GM23248 (cell line): ENCODE data around the gene N4BP2. TPM values are rescaled to one million over a fixed set of nuclear protein-coding genes. Genes with fewer than 3 reads are reported as not detected.

Source experiments
- DNase-seq: peaks from one replicate; pipeline ENCODE4 v3.0.0-alpha.2; 2015
- H2AFZ ChIP-seq: fragments of 200-600 bp; sonication (generic); 2 replicates; pipeline ENCODE4 v1.6.1; 2016; ENCODE audit warnings: antibody characterized with exemption
- H3F3A ChIP-seq: fragments of 200-600 bp; sonication (generic); 2 replicates; pipeline ENCODE4 v1.6.1; 2016; ENCODE audit warnings: mild to moderate bottlenecking, antibody characterized with exemption, mixed run types; ENCODE audit not compliant: insufficient read depth
- H3K27ac ChIP-seq: fragments of 200-600 bp; sonication (generic); 2 replicates; pipeline ENCODE4 v1.5.1; 2016; ENCODE audit warnings: mild to moderate bottlenecking
- H3K27me3 ChIP-seq: fragments of 200-600 bp; sonication (generic); replicated peaks from 2 replicates; pipeline ENCODE4 v1.6.1; 2016; ENCODE audit warnings: mild to moderate bottlenecking; ENCODE audit not compliant: insufficient read depth
- H3K36me3 ChIP-seq: fragments of 200-600 bp; sonication (generic); 2 replicates; pipeline ENCODE4 v1.6.1; 2016; ENCODE audit warnings: low read depth, mild to moderate bottlenecking
- H3K4me1 ChIP-seq: fragments of 200-600 bp; sonication (generic); 2 replicates; pipeline ENCODE4 v1.6.1; 2016; ENCODE audit warnings: mild to moderate bottlenecking; ENCODE audit not compliant: insufficient read depth
- H3K4me2 ChIP-seq: fragments of 200-600 bp; sonication (generic); one replicate; pipeline ENCODE4 v1.6.1; 2016; ENCODE audit warnings: mild to moderate bottlenecking; ENCODE audit not compliant: unreplicated experiment
- H3K4me3 ChIP-seq: fragments of 200-600 bp; sonication (generic); 2 replicates; pipeline ENCODE4 v1.5.1; 2016; ENCODE audit warnings: mild to moderate bottlenecking
- H3K79me2 ChIP-seq: fragments of 200-600 bp; sonication (generic); 2 replicates; pipeline ENCODE4 v1.6.1; 2016; ENCODE audit warnings: mild to moderate bottlenecking; ENCODE audit not compliant: insufficient read depth
- H3K9ac ChIP-seq: fragments of 200-600 bp; sonication (generic); 2 replicates; pipeline ENCODE4 v1.6.1; 2016; ENCODE audit warnings: mild to moderate bottlenecking
- H3K9me2 ChIP-seq: fragments of 200-600 bp; sonication (generic); 2 replicates; pipeline ENCODE4 v1.6.1; 2016; ENCODE audit warnings: mixed run types, mild to moderate bottlenecking, moderate library complexity; ENCODE audit not compliant: insufficient read depth
- H3K9me3 ChIP-seq: fragments of 200-600 bp; sonication (generic); one replicate; pipeline ENCODE4 v1.6.1; 2017; ENCODE audit warnings: low read depth
- H4K20me1 ChIP-seq: fragments of 200-600 bp; sonication (generic); 2 replicates; pipeline ENCODE4 v1.6.0; 2016; ENCODE audit not compliant: insufficient read depth
- EZH2 ChIP-seq: fragments of 200-600 bp; sonication (generic); IDR thresholded peaks from 2 replicates; pipeline ENCODE4 v1.6.1; 2018; ENCODE audit warnings: antibody characterized with exemption, mild to moderate bottlenecking; ENCODE audit not compliant: insufficient read depth, poor library complexity, severe bottlenecking
- EZH2phosphoT487 ChIP-seq: fragments of 200-600 bp; sonication (generic); IDR thresholded peaks from 2 replicates; pipeline ENCODE4 v1.6.1; 2018; ENCODE audit warnings: antibody characterized with exemption, moderate library complexity, mild to moderate bottlenecking, low read depth; ENCODE audit not compliant: insufficient read depth
- WGBS, 2 experiments: methylation state at CpG; one replicate each; pipeline ENCODE4 v1.1.6; 2015 to 2017; ENCODE audit warnings: low lambda C conversion rate in 2 of 2, low coverage in 1 of 2; ENCODE audit errors: missing lambda C conversion rate in 2 of 2; 5-methylcytosine and 5-hydroxymethylcytosine counted together
- in situ Hi-C: fragments of 300-500 bp; cut with MboI; formaldehyde crosslinking; loops from 2 replicates; pipeline ENCODE4 v1.15.0; 2020
- polyA plus RNA-seq: library from polyadenylated mRNA; unstranded; fragments of >200 nt; fragmentation: Nextera tagmentation; extraction: Ambion mirVana; gene quantifications from 2 replicates; pipeline ENCODE4 v1.2.1, GENCODE V29; 2016
- total RNA-seq: library from RNA; depleted of rRNA; stranded (reverse); fragments of >200 nt; shearing (Covaris generic); gene quantifications from 2 replicates; pipeline ENCODE4 v1.2.3, GENCODE V29; 2014

Gene N4BP2
- total and polyA plus RNA-seq, 2 experiments from 2014 or later, result 3.2 to 3.7 TPM

DNA sequence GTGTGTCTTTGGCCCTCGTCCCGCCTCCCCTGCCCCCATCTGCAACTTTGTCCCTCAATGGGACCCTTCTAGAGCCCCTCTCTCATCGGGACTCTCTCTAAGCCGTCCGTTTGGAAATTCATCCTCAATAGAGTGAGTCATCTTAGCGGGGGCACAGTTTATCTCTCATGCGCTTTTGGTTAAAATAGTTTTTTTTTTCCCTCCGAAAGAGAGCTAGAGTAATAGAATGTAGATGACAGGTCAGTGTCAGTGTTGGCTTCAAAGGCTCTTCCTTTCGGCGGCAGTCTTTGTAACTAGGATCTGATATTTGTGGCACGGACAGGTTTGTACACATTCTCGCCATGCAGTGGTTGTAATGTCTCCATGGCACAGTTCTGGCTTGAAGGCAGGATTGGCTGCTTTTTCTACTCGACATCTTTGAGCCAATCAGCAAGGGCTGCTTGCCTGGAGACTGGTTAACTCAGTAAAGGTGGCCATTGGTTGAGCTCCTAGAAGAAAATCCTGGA lies 989 bp downstream of the N4BP2 start:
- peak overlapping the region; percentile 78 for H3K4me3 ChIP-seq
- WGBS, 2 experiments, result 0 to 1% methylated on average over 13 of the region's 13 CpGs
- TF ChIP-seq EZH2phosphoT487, result no peak
- no peak for TF ChIP-seq EZH2
- H3K27ac ChIP-seq, result peak overlapping the region; percentile 92
- in situ Hi-C loops, result no loop called here
- no peaks in the 10 kb centered on the region for H3K9me3 ChIP-seq
- no peaks in the 10 kb centered on the region for H3K9me2 ChIP-seq
- no peaks in the 10 kb centered on the region for H3K36me3 ChIP-seq
- H3K9ac ChIP-seq, result peak overlapping the region; percentile 98
- H3K4me1 ChIP-seq, result peaks cover 20% of the 10 kb centered on the region
- H3K27me3 ChIP-seq, result no peaks in the 10 kb centered on the region
- H3K79me2 ChIP-seq, result peaks cover 13% of the 10 kb centered on the region; the same call in 1 of the 2 replicates
- DNase-seq, result peak; percentile 97
- H2AFZ ChIP-seq, result peak overlapping the region; percentile 95
- H3F3A ChIP-seq, result peaks cover 12% of the 10 kb centered on the region
- no peaks in the 10 kb centered on the region for H4K20me1 ChIP-seq
- peak overlapping the region; percentile 99 for H3K4me2 ChIP-seq

DNA sequence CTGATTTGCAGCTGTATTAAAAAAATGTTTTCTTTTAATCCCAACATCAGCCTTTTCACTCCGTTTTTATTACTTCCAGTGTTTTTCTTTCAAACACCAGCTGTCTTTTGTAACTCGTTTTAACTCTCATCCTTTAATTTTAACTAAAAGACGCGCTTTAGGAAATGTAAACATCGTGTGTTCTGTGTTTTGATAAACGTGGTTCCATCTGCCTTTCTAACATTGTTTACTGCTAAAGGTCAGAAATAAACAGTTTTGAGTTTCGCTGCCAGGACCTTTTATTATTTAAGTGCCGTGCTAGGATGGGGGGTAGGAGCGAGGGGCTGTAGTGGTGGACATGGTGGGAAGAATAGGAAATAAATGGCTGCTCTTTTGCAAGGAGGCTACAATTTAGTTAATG lies 1.5 kb downstream of the N4BP2 start:
- H3K9me2 ChIP-seq, result no peaks in the 10 kb centered on the region

DNA sequence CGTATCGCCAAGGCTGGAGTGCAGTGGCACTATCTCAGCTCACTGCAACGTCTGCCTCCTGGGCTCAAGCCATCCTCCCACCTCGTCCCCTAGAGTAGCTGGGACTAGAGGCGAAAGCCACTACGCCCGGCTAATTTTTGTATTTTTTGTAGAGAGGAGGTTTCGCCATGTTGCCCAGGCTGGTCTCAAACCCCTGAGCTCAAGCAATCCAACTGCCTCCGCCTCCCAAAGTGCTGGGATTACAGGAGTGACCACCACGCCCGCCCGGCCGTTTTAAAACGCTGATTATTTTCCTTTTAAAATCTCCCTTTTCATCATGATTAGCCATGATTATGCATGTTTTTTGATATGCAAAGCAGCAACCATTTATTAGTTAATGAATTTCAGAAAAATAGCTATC lies 2.2 kb downstream of the N4BP2 start:
- H3K4me3 ChIP-seq, result peak overlapping the region; percentile 78
- peak; percentile 17 for DNase-seq
- peak overlapping the region; percentile 99 for H3K4me2 ChIP-seq
- no peaks in the 10 kb centered on the region for H3K27me3 ChIP-seq
- H4K20me1 ChIP-seq, result no peaks in the 10 kb centered on the region
- H3K36me3 ChIP-seq, result no peaks in the 10 kb centered on the region
- H3K79me2 ChIP-seq, result peaks cover 13% of the 10 kb centered on the region; the same call in 1 of the 2 replicates
- peak overlapping the region; percentile 98 for H3K9ac ChIP-seq
- peaks cover 12% of the 10 kb centered on the region for H3F3A ChIP-seq
- in situ Hi-C loops, result no loop called here
- WGBS, 2 experiments, result 25 to 27% methylated on average over 14 of the region's 14 CpGs
- no peaks in the 10 kb centered on the region for H3K9me3 ChIP-seq
- no peaks in the 10 kb centered on the region for H3K9me2 ChIP-seq
- peak overlapping the region; percentile 92; the same call in 1 of the 2 replicates for H3K27ac ChIP-seq
- TF ChIP-seq EZH2phosphoT487 (no peak), EZH2 (no peak)
- peaks cover 20% of the 10 kb centered on the region for H3K4me1 ChIP-seq
- H2AFZ ChIP-seq, result peak overlapping the region; percentile 95

More for the DNA sequence above, 1.5 kb downstream of the N4BP2 start:
- H3K4me3 ChIP-seq, result peak overlapping the region; percentile 78
- H3K36me3 ChIP-seq, result no peaks in the 10 kb centered on the region
- no peaks in the 10 kb centered on the region for H3K9me3 ChIP-seq
- H4K20me1 ChIP-seq, result no peaks in the 10 kb centered on the region
- peak overlapping the region; percentile 92 for H3K27ac ChIP-seq
- peaks cover 13% of the 10 kb centered on the region; the same call in 1 of the 2 replicates for H3K79me2 ChIP-seq
- peak overlapping the region; percentile 98 for H3K9ac ChIP-seq
- peaks cover 12% of the 10 kb centered on the region for H3F3A ChIP-seq
- peak overlapping the region; percentile 99 for H3K4me2 ChIP-seq
- peak; percentile 27 for DNase-seq
- H2AFZ ChIP-seq, result peak overlapping the region; percentile 95
- H3K27me3 ChIP-seq, result no peaks in the 10 kb centered on the region
- in situ Hi-C loops, result no loop called here
- 1 to 2% methylated on average over 9 of the region's 9 CpGs for WGBS, 2 experiments
- no peak for TF ChIP-seq EZH2
- no peak for TF ChIP-seq EZH2phosphoT487
- H3K4me1 ChIP-seq, result peaks cover 20% of the 10 kb centered on the region

DNA sequence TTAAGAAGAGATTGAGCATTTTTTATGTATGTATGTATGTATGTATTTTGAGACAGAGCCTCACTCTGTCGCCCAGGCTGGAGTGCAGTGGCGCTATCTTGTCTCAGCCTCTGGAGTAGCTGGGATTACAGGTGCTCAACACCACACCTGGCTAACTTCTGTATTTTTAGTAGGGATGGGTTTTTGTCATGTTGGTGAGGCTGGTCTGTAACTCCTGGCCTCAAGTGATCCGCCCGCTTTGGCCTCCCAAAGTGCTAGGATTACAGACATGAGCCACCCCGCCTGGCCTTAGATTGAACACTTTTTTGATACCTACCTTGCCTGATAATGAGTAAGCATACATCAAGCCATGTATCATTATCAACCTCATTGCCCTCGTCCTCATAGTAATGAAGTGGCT lies 2.7 kb downstream of the N4BP2 start:
- Histone ChIP-seq H4K20me1 (no peaks in the 10 kb centered on the region), H3K4me1 (peaks cover 20% of the 10 kb centered on the region), H3K9me2 (no peaks in the 10 kb centered on the region), H3K79me2 (peaks cover 13% of the 10 kb centered on the region; the same call in 1 of the 2 replicates), H3K4me2 (no peak overlapping the region), H3K9ac (peak overlapping the region; percentile 98; the same call in 1 of the 2 replicates), H3K27me3 (no peaks in the 10 kb centered on the region), H3K9me3 (no peaks in the 10 kb centered on the region), H2AFZ (peak overlapping the region; percentile 95), H3K27ac (no peak overlapping the region), H3K36me3 (no peaks in the 10 kb centered on the region), H3F3A (peaks cover 12% of the 10 kb centered on the region), H3K4me3 (peak overlapping the region; percentile 78; the same call in 1 of the 2 replicates)
- TF ChIP-seq EZH2phosphoT487 (no peak), EZH2 (no peak)
- in situ Hi-C loops, result no loop called here
- no peak for DNase-seq
- WGBS, 2 experiments, result 98 to 99% methylated on average over 6 of the region's 6 CpGs

DNA sequence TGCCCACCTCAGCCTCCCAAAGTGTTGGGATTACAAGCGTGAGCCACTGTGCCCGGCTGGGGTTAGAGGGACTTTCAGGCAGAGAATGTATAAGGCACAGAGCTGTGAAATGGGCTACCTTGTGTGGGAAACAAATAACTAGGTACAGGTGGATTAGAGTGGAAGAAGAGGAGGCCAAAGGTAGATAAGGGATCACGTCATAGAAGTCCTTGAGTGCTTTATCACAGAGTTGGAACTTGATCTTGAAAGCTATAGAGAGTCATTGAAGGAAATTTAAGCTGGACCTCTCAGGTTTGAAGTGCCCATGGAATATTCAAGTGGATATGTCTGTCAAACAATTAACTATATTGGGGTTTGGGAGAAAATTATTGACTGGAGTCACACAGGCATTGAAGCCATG lies 8.4 kb downstream of the N4BP2 start:
- Histone ChIP-seq H3K79me2 (no peaks in the 10 kb centered on the region), H3K9me3 (no peaks in the 10 kb centered on the region), H3K9ac (no peak overlapping the region), H3K27ac (no peak overlapping the region), H3K4me2 (no peak overlapping the region), H3F3A (no peaks in the 10 kb centered on the region), H2AFZ (no peak overlapping the region), H4K20me1 (no peaks in the 10 kb centered on the region), H3K4me3 (no peak overlapping the region), H3K9me2 (no peaks in the 10 kb centered on the region), H3K4me1 (no peaks in the 10 kb centered on the region), H3K27me3 (no peaks in the 10 kb centered on the region), H3K36me3 (no peaks in the 10 kb centered on the region)
- in situ Hi-C loops, result no loop called here
- 90 to 98% methylated on average over 3 of the region's 3 CpGs for WGBS, 2 experiments
- TF ChIP-seq EZH2phosphoT487 (no peak), EZH2 (no peak)
- DNase-seq, result no peak
